B cell (primary cell): ENCODE results near the gene BACH2. TPM values are rescaled to one million over a fixed set of nuclear protein-coding genes. Genes with fewer than 3 reads are reported as not detected.

Experiments
- ATAC-seq: fragments of 200-7000 bp; cut with Tn5 transposase; one replicate; pipeline ENCODE4 v1.10.0; 2021; ENCODE audit warnings: low read depth, mild to moderate bottlenecking, moderate number of reproducible peaks, moderate library complexity
- CTCF ChIA-PET: fragments of 350-600 bp; sonication (Branson Sonifier 250); formaldehyde crosslinking; loops from one replicate; lab custom pipeline; 2021; ENCODE audit warnings: antibody characterized with exemption, inconsistent platforms; lab: Charles Lee
- POLR2A ChIA-PET: fragments of 350-600 bp; sonication (Branson Sonifier 250); formaldehyde crosslinking; loops from one replicate; lab custom pipeline; 2021; ENCODE audit warnings: antibody characterized with exemption; lab: Charles Lee
- DNase-seq: peaks from one replicate; pipeline ENCODE4 v3.0.0; 2013
- H2AFZ ChIP-seq: 2 replicates; pipeline ENCODE4 v1.6.1; 2012; ENCODE audit warnings: mild to moderate bottlenecking, low read depth, low read length; ENCODE audit not compliant: insufficient read depth, poor library complexity, severe bottlenecking
- H3K27ac ChIP-seq, 2 donors: 1 replicate in 1 of 2; 2 replicates in 1 of 2; pipeline ENCODE4 v1.5.1; 2012 to 2013; ENCODE audit warnings: low read length in 2 of 2, mild to moderate bottlenecking in 2 of 2, moderate library complexity in 1 of 2
- H3K27me3 ChIP-seq, 4 experiments: fragments of 200-600 bp in 1 of 4; sonication (generic) in 1 of 4; replicated peaks in 1 of 4; 1 replicate in 2 of 4; 2 replicates in 2 of 4; pipeline versions ENCODE4 v1.6.1 to v1.7.0; 2013 to 2016; ENCODE audit warnings: low read length in 3 of 4, mild to moderate bottlenecking in 2 of 4, mixed read lengths in 1 of 4, moderate library complexity in 1 of 4; ENCODE audit not compliant: insufficient read depth in 4 of 4, control insufficient read depth in 3 of 4; ENCODE audit errors: control extremely low read depth in 1 of 4
- H3K36me3 ChIP-seq, 2 experiments: replicated peaks in 1 of 2; 1 replicate in 1 of 2; 2 replicates in 1 of 2; pipeline versions ENCODE4 v1.6.1 to v1.7.1; 2013; ENCODE audit warnings: low read length in 1 of 2; ENCODE audit not compliant: insufficient read depth in 2 of 2, control insufficient read depth in 1 of 2; ENCODE audit errors: control extremely low read depth in 1 of 2, extremely low read depth in 1 of 2
- H3K4me1 ChIP-seq, 2 donors: fragments of 200-600 bp in 1 of 2; sonication (generic) in 1 of 2; 1 replicate in 1 of 2; 2 replicates in 1 of 2; pipeline versions ENCODE4 v1.5.1 to v1.6.1; 2013 to 2017; ENCODE audit warnings: low read length in 2 of 2; ENCODE audit not compliant: control insufficient read depth in 2 of 2, insufficient read depth in 2 of 2
- H3K4me2 ChIP-seq: replicated peaks from 2 replicates; pipeline ENCODE3; 2012; ENCODE audit warnings: mild to moderate bottlenecking, low read depth, low read length; ENCODE audit not compliant: poor library complexity, severe bottlenecking
- H3K4me3 ChIP-seq, 5 experiments: fragments of 200-600 bp in 1 of 5; sonication (generic) in 1 of 5; 1 replicate in 3 of 5; 2 replicates in 2 of 5; pipeline versions ENCODE4 v1.5.1 to v1.7.0; 2011 to 2016; ENCODE audit warnings: low read length in 4 of 5, mild to moderate bottlenecking in 4 of 5, low read depth in 2 of 5, control low read depth in 1 of 5, moderate library complexity in 1 of 5; ENCODE audit not compliant: insufficient read depth in 1 of 5; ENCODE audit errors: control extremely low read depth in 1 of 5, extremely low read depth in 1 of 5
- H3K79me2 ChIP-seq: fragments of 200-600 bp; sonication (generic); one replicate; pipeline ENCODE4 v1.6.0; 2016; ENCODE audit warnings: low read length; ENCODE audit not compliant: control insufficient read depth, insufficient read depth
- H3K9ac ChIP-seq: fragments of 200-600 bp; sonication (generic); 2 replicates; pipeline ENCODE4 v1.6.1; 2017; ENCODE audit warnings: mild to moderate bottlenecking, low read length, moderate library complexity
- H3K9me3 ChIP-seq, 3 donors: one replicate each; pipeline versions ENCODE4 v1.6.1 to v1.7.1; 2013; ENCODE audit warnings: low read length in 2 of 3; ENCODE audit not compliant: control insufficient read depth in 2 of 3, insufficient read depth in 1 of 3; ENCODE audit errors: control extremely low read depth in 1 of 3
- H4K20me1 ChIP-seq: 2 replicates; pipeline ENCODE4 v1.6.0; 2012; ENCODE audit warnings: mild to moderate bottlenecking, low read length; ENCODE audit not compliant: insufficient read depth, control insufficient read depth, poor library complexity, severe bottlenecking
- H3K27ac Mint-ChIP-seq: one replicate; pipeline ENCODE4 v1.8.0; 2021; ENCODE audit warnings: mixed read lengths
- H3K27me3 Mint-ChIP-seq: one replicate; pipeline ENCODE4 v1.8.0; 2021; ENCODE audit warnings: mixed read lengths
- H3K4me1 Mint-ChIP-seq: one replicate; pipeline ENCODE4 v1.8.0; 2021; ENCODE audit warnings: mixed read lengths
- H3K4me3 Mint-ChIP-seq: one replicate; pipeline ENCODE4 v1.8.0; 2021; ENCODE audit warnings: mixed read lengths
- H3K9me3 Mint-ChIP-seq: one replicate; pipeline ENCODE4 v1.8.0; 2022; ENCODE audit warnings: mixed read lengths; ENCODE audit not compliant: insufficient read depth
- CTCF ChIP-seq: fragments of 200-600 bp; IDR thresholded peaks from one replicate; pipeline ENCODE4 v1.8.0; 2022; ENCODE audit warnings: antibody characterized with exemption, mild to moderate bottlenecking
- EZH2 ChIP-seq: IDR thresholded peaks from 2 replicates; pipeline ENCODE4 v1.6.1; 2012; ENCODE audit warnings: borderline replicate concordance, low read depth, mild to moderate bottlenecking, moderate library complexity, low read length; ENCODE audit not compliant: insufficient read depth, poor library complexity, severe bottlenecking
- WGBS: methylation state at CpG from one replicate; pipeline ENCODE4 v1.1.5; 2013; ENCODE audit warnings: missing lambda C conversion rate; ENCODE audit not compliant: insufficient coverage; 5-methylcytosine and 5-hydroxymethylcytosine counted together
- intact Hi-C: fragments of 100-400 bp; cut with micrococcal nuclease; formaldehyde crosslinking; loops from one replicate; pipeline ENCODE4 v1.10.0; 2022
- polyA plus RNA-seq: library from polyadenylated mRNA; depleted of rRNA; stranded (reverse); fragments of >200 nt; gene quantifications from 2 replicates; pipeline ENCODE4 v1.2.3, GENCODE V29; 2012
- total RNA-seq, 2 donors: library from RNA; stranded (reverse); fragments of 120-200 nt in 1 of 2; gene quantifications; 1 replicate in 1 of 2; 2 replicates in 1 of 2; pipeline versions ENCODE4 v1.2.3 to v1.2.4, GENCODE V29; 2013 to 2022

BACH2 gene
- total and polyA plus RNA-seq, 2 donors (not counting 1 experiment from before 2014, with no cell fraction given), result 41.1 to 235 TPM

GRCh38 chr6:90053614-90054013 lies 243.0 kb downstream of the BACH2 start:
- H3K4me1 ChIP-seq, result peaks cover 0 to 5% of the 10 kb centered on the region in 2 donors
- H3K27ac ChIP-seq, result no peak overlapping the region
- no peak for ATAC-seq
- intact Hi-C loops, result no loop called here
- POLR2A ChIA-PET, result no interaction called here
- H3K4me2 ChIP-seq, result no peak overlapping the region
- Mint-ChIP-seq H3K27ac (no peak overlapping the region), H3K4me3 (no peak overlapping the region), H3K27me3 (no peaks in the 10 kb centered on the region), H3K4me1 (peaks cover 31% of the 10 kb centered on the region), H3K9me3 (no peaks in the 10 kb centered on the region)
- no peak for DNase-seq
- WGBS, result no CpG with 5 or more reads among the region's 5 CpGs
- TF ChIP-seq CTCF (no peak), EZH2 (no peak)
- H3K27me3 ChIP-seq, result no peaks in the 10 kb centered on the region
- H3K9me3 ChIP-seq, result peaks cover 0 to 11% (median 0%) of the 10 kb centered on the region in 3 donors
- CTCF ChIA-PET, result no interaction called here
- H3K4me3 ChIP-seq, result no peak overlapping the region
- H3K79me2 ChIP-seq, result peaks cover 45% of the 10 kb centered on the region
- no peak overlapping the region for H3K9ac ChIP-seq
- peaks cover 37% of the 10 kb centered on the region for H4K20me1 ChIP-seq
- no peak overlapping the region for H2AFZ ChIP-seq
- peaks cover 4 to 12% of the 10 kb centered on the region in 2 experiments for H3K36me3 ChIP-seq

- WGBS, result 83% methylated on average over 4 of the region's 5 CpGs
Measured at GRCh38 chr6:90049295-90049694, 247.3 kb downstream of the BACH2 start.

More at GRCh38 chr6:90049295-90049694, 247.3 kb downstream of the BACH2 start:
- CTCF ChIA-PET, result interaction anchor here (1.0 to 1.3 kb wide), 3 partner anchors 19 to 167 kb away, joined by 3 read pairs; no protein-coding TSS in a partner anchor
- peak overlapping the region in 1 of 2 donors; percentile 24 for H3K27ac ChIP-seq
- Mint-ChIP-seq H3K27me3 (no peaks in the 10 kb centered on the region), H3K27ac (peak overlapping the region; percentile 67), H3K9me3 (no peaks in the 10 kb centered on the region), H3K4me1 (peaks cover 35% of the 10 kb centered on the region), H3K4me3 (peak overlapping the region; percentile 2)
- H3K36me3 ChIP-seq, result peaks cover 4 to 40% of the 10 kb centered on the region in 2 experiments
- H2AFZ ChIP-seq, result no peak overlapping the region
- H4K20me1 ChIP-seq, result peaks cover 69% of the 10 kb centered on the region
- H3K79me2 ChIP-seq, result peaks cover 75% of the 10 kb centered on the region
- TF ChIP-seq CTCF (no peak), EZH2 (no peak)
- ATAC-seq, result peak; percentile 14
- H3K4me1 ChIP-seq, result peaks cover 0 to 5% of the 10 kb centered on the region in 2 donors
- no peak overlapping the region for H3K9ac ChIP-seq
- no peak for DNase-seq
- H3K4me3 ChIP-seq, result no peak overlapping the region
- intact Hi-C loops, result no loop called here
- H3K27me3 ChIP-seq, result no peaks in the 10 kb centered on the region
- POLR2A ChIA-PET, result no interaction called here
- H3K4me2 ChIP-seq, result no peak overlapping the region
- peaks cover 0 to 6% (median 0%) of the 10 kb centered on the region in 3 donors for H3K9me3 ChIP-seq
